Measurements from ENCODE around the gene SLC38A8.

DNA sequence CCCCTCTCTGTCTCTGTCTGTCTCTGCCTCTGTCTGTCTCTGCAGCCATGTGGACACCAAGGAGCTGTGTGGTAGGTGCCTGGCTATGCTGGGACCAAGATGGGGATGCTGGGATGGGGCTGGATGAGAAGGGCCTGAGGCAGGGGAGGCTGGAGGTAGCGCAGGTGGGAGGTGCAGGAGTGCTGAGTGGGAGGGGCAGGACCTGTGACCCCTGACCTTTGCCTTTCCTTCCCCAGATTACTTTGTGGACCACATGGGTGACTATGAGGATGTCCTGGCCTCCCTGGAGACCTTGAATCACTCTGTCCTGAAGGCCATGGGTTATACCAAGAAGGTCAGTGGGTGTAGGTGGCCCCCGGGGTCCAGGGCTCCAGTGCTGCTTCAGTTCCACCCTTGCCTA lies 61.8 kb downstream of the SLC38A8 start:
- no peak for TF ChIP-seq CTCF (IDR thresholded peaks at IDR 0.05; ENCODE audit: low read depth, low read length, missing input control)
- TF ChIP-seq, protein P1, sequence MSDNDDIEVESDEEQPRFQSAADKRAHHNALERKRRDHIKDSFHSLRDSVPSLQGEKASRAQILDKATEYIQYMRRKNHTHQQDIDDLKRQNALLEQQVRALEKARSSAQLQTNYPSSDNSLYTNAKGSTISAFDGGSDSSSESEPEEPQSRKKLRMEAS (IDR thresholded peaks at IDR 0.05), result no peak
- TF ChIP-seq RAD21 (IDR thresholded peaks at IDR 0.05), result no peak
- TF ChIP-seq ZBTB33 (IDR thresholded peaks at IDR 0.05), result no peak
- no peak for TF ChIP-seq TAF1 (conservative IDR thresholded peaks at IDR 0.05)
- no peak for TF ChIP-seq REST (IDR thresholded peaks at IDR 0.05)
- TF ChIP-seq YY1 (IDR thresholded peaks at IDR 0.05), result no peak
- TF ChIP-seq FOXA1 (IDR thresholded peaks at IDR 0.05), result no peak
- TF ChIP-seq, protein P2, sequence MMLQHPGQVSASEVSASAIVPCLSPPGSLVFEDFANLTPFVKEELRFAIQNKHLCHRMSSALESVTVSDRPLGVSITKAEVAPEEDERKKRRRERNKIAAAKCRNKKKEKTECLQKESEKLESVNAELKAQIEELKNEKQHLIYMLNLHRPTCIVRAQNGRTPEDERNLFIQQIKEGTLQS (IDR thresholded peaks at IDR 0.05), result no peak
- no peak for TF ChIP-seq GABPA (IDR thresholded peaks at IDR 0.05 in 1 of 2, conservative IDR thresholded peaks at IDR 0.05 in 1 of 2)
- TF ChIP-seq JUND (IDR thresholded peaks at IDR 0.05), result no peak
- no peak for TF ChIP-seq EGR1 (IDR thresholded peaks at IDR 0.05; ENCODE audit: low read depth in 2 of 2)
- no peak for TF ChIP-seq SP1 (IDR thresholded peaks at IDR 0.05)
- no peak for TF ChIP-seq RXRA (IDR thresholded peaks at IDR 0.05)

Data from liver (tissue), 3 donors.